ENCODE data around the gene ABCF2.

ABCF2 gene

DNA sequence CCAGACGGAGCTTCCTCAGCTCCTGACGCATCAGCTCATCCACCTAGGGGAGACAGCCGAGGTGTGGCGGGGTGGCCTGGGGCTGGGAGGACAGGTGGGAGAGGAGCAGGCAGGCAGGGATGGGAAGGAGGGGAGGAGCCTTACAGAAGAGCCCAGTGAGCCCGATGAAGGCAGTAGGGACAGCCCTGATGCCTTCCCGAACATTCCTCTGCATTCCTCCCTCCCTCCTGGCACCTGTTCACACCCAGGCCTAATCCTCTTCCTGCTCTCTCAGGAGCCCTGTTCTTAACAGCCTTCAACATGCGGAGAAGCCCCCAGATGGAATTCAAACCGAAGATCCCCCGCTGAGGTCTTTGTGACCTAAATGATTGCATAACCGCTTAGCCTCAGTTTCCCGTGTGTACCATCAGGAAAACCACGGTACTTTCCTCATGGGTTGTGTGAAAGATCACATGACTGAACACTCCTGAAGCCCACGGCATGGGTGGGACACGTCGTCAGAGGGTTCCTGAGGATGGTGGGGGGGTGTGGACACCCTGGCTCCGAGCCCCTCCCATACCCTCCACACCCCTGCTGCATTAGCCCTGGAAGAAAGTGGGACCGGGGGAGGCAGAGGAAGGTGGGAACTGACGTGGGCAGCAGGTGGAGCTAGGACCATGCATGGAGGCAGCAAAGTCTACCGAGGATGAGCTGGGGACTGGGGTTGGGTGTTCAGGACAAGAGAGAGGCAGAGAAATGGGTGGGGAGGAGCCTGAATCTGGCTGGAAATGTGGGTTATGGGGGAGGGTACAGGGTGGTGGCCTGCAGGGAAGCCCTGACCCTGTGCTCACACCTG, 31.2 kb downstream of the ABCF2 start:
- no peak for DNase-seq (ENCODE audit: low read depth, low spot score)

DNA sequence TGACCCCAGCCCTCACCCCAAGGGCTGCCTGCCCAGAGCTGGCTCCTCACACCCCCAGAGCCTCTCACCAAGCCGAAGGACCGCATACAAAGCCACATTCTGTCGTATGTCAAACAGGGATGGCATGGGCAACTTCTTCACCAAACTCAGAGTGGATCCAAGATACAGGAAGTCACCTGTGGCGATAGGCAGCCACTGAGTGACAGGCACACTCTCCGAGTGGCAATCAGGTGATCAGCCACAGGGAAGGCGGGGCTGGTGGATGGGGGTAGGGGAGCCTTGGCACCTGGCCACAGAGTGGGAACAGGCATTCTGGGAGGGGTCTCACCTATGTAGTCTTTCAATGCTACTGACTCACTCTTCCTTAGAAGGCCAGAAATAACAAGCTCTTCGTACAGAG, 32.8 kb downstream of the ABCF2 start:
- no peak for DNase-seq (ENCODE audit: low read depth, low spot score)

DNA sequence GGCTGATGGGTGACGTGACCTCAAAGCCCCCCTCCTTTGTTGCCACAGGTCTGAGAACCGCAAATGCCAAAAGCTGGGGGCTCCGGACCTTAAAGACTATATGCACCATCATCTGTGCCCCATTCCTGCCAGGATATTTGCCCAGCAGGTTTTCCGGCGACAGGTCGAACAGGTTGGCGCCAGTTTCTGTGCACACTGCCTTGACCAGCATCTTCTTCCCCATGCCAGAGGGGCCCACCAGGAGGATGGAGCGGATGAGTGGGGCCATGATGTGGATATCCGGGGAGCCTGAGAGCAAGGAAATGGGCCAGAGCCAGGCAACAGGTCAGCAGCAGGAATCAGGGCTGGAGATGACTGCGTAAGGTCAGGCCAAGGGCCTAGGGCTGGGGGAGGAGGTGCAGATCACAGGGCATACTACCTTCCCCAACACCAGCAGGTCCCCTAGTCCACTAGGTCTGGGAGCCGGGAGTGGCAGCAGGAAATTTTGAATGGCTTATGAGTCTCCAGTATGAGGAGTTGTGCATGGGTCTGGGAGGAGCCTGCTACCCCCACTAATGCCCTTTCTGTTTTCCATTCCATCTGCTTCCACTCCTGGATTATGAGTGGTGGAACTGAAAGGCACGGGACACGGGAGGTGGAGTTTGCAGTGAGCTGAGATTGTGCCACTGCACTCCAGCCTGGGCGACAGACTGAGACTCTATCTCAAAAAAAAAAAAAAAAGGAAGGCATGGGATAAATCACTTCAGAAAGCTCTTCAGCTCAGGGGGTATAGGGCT, 33.6 kb downstream of the ABCF2 start:
- no peak for DNase-seq (ENCODE audit: low read depth, low spot score)

GRCh38 chr7:151192002-151192539, 34.9 kb downstream of the ABCF2 start:
- DNase-seq (ENCODE audit: low read depth, low spot score): no peak

- no peak for DNase-seq (ENCODE audit: low read depth, low spot score)
Observed at GRCh38 chr7:151191544-151191943, 35.5 kb downstream of the ABCF2 start.

DNA sequence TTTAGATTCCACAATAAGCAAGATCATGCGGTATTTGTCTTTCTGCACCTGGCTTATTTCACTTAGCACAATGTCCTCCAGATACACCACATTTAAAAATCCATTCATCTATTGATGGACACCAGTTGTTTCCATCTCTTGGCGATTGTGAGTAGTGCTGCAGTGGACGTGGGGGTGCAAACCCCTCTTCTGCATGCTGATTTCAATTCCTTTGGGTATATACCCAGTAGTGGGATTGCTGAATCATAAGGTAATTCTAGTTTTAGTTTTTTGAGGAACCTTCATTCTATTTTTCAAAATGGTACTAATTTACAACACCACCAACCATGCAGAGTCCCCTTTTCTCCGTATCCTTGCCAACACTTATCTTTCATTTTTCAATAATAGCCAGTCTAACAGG, 38.0 kb downstream of the ABCF2 start:
- no peak for DNase-seq (ENCODE audit: low read depth, low spot score)

- no peak for DNase-seq (ENCODE audit: low read depth, low spot score)
Observed at GRCh38 chr7:151188252-151188542, 38.8 kb downstream of the ABCF2 start.

DNA sequence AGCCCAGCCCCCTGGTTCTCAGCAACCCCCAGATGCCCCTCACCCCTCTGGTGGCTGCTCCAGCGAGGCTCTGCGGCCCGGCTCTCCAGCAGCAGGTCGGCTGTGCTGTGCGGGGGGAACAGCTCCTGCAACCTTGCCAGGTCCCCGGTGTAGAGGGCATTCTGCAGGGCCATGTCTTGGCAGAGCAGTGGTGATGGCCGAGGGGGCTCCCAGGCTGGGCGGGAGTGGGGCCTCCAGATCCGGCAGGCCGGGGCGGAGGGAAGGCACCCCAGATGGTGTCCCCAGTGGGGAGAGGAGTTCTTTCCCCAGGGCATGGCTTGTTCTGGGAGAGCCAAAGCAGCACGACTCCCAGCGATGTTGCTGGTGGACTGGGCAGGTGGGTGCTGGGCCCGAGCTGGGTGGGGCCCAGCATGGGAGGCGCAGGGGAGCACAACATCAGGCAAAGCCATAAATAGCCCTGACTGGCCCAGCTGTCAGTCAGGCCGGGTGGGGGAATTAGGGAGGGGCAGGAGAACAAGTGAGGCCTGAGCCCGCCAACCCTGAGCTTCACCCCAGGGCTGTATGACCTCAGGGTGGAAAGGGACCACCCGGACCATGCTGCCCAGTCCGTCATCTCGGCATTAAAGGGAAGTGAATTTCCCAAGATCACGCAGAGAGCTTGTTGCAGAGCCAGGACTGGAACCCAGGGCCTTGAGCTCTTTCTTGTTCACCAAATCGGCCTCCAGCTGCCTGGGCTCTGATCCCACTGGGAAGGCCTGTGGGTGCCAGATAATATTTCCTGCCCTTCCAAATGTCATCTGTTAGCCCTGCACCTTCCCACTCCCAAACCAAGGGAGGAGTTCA, 39.4 kb downstream of the ABCF2 start:
- no peak for DNase-seq (ENCODE audit: low read depth, low spot score)

GRCh38 chr7:151186640-151187408, 40.2 kb downstream of the ABCF2 start, which contains the start of gene ASB10:
Gene ASB10, minus strand, starts transcription at chr7:151187250. Its CDS starts 120 bp downstream, at chr7:151187130.
- no peak for DNase-seq (ENCODE audit: low read depth, low spot score)

- no peak for DNase-seq (ENCODE audit: low read depth, low spot score)
Observed at GRCh38 chr7:151185762-151186639, 41.0 kb downstream of the ABCF2 start.

GRCh38 chr7:151181011-151181431, 46.0 kb downstream of the ABCF2 start:
- DNase-seq (ENCODE audit: low read depth, low spot score): no peak

DNA sequence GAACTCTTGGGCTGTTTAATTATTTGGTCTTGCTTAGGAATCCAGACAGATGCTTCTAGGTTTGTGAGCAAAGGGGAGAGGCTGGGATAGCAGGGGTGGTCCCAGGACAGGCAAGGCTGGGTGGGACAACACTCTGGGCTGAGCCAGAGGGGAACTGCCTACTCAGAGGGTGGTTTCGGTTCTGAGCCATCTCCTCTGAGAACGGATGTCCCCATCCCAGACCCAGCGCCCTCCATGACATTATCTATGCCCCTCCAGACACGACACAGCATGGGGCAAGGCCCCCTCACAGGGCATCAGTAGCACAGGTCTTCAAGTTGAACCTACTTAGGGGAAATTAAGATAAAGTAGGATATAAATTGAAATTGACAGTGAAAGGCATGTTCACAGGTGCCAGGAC, 47.1 kb downstream of the ABCF2 start:
- no peak for DNase-seq (ENCODE audit: low read depth, low spot score)

DNA sequence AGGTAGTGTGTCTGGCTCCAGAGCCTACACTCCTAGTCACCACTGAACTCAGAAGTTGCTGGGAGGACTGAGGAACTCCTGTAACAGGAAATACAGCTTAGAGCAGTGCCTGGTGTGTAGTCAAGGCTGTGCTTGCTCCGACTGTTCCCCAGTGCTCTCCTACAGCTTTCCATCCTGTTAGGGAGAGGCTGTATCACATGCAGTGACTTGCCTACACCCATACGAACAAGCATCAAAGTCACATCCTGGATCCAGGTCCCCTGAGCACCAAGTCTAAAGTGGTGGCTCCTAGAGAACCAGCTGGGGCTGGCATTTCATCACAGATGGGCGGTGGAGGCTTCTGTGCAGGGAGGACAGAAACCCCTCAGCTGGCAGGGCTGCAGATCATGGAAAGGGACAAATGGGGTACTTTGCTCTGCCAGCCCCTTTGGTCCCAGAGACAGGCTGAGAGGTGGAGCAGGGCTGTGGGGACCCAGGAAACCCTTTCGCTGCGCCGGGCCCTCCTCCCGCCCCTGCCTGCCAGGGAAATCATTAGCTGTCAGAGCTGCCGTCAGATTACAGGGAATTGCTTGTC, 47.6 kb downstream of the ABCF2 start:
- no peak for DNase-seq (ENCODE audit: low read depth, low spot score)

DNA sequence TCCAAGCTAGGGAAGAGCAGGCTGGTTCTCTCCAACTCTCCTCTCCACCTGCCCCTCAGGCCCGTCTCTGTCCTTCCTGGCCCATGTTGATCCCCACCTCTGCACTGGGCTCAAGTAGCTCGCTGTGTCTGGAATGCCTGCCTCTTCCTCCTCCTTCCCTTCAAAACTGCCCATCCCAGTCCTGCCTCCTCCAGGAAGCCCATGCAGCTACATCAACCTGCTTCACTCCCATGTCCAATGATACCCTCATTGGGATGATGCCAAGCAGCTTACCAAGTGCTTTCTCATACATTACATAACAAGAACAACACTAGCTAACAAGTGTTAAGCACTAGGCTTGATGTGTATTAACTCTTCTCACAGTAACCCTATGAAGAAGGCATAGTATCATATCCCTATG, 48.2 kb downstream of the ABCF2 start:
- DNase-seq (ENCODE audit: low read depth, low spot score): no peak

DNA sequence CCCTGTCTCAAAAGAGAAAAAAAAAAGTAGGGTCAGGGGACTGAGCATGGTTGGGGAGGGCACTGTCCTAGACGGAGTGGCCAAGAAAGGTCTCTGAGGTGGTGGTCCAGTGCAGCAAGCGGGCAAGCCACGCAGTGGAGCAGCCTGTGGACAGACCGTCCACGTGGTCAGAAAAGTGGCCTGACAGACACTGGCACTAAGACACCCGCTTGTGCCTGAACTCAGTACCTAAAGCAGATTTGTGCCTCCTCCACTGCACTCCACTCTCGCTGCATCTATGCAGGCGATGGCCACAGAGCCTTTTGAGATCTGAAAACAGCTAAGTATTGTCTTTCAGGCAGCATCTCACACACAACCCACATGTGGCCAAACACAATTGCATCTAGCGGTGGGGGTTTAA, 48.8 kb downstream of the ABCF2 start:
- no peak for DNase-seq (ENCODE audit: low read depth, low spot score)

DNA sequence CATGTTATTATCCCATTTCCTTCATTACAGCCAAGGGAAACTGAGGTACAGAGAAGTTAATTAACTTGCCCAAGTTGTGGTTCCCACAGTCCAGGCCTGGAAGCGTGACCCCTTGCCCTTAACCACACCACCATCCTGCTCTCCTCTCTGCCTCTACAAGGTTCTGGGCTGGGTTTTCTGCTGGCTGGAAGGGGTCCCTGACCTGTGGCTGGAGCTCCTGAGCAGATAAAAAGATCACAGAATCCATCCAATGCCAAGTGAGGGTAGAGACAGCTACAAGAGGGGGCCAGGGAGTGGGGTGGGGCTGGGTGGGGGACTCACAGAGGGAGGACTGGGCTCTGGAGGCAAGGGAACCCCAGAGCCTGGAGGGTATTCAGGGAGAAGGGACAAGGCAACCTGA, 49.7 kb downstream of the ABCF2 start:
- no peak for DNase-seq (ENCODE audit: low read depth, low spot score)

DNA sequence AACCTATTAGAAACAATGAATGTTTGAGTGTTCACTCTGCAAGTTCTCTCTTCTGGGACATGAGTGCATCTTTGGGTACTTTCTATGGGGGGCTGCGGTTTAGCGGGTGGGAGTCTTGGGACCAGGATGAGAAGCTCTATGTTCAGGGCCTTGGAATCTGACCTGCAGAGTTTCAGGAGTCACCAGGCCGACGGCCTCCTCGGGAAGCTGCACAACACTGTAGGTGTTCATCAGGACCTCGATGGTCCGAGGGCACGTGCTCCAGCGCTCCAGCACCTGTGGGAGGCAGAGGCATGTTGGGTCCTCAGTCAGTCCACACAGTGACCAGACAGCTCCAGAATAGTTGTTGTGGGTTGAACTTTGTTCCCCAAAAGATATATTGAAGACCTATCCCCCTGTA, 50.6 kb downstream of the ABCF2 start:
- no peak for DNase-seq (ENCODE audit: low read depth, low spot score)

DNA sequence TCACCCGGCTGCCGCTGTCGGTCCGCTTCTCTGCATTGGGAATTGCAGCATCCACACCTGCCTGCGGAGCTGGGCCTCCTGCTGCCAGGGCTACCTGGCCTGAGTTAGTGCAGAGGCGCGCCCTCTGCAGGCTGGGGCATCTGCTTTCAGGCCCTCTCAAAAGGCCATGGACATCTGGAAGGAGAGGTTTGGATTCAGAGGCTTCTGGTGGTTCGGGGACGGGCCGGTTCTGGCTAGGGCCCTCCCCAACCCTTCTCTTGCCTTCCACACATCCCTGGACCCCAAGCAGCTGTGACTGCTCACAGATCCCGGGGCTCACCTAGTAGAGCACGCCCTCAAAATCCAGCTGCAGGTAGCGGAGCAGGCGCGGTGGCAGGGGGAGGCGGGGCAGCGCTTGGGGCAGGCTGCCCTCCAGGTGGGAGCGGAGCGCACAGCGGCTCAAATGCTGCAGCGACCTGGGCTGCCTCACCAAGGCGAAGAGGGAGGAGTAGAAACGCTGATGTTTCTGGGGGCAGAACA, 51.2 kb downstream of the ABCF2 start:
- no peak for DNase-seq (ENCODE audit: low read depth, low spot score)

GRCh38 chr7:151175047-151175792, 51.8 kb downstream of the ABCF2 start:
- DNase-seq (ENCODE audit: low read depth, low spot score): no peak

Data from iPS DF 19.7 (cell line).